ENCODE data around the gene IL4I1.
A peak's percentile ranks its signal among the peaks of the same experiment; 100 is the strongest.

The IL4I1 gene

DNA sequence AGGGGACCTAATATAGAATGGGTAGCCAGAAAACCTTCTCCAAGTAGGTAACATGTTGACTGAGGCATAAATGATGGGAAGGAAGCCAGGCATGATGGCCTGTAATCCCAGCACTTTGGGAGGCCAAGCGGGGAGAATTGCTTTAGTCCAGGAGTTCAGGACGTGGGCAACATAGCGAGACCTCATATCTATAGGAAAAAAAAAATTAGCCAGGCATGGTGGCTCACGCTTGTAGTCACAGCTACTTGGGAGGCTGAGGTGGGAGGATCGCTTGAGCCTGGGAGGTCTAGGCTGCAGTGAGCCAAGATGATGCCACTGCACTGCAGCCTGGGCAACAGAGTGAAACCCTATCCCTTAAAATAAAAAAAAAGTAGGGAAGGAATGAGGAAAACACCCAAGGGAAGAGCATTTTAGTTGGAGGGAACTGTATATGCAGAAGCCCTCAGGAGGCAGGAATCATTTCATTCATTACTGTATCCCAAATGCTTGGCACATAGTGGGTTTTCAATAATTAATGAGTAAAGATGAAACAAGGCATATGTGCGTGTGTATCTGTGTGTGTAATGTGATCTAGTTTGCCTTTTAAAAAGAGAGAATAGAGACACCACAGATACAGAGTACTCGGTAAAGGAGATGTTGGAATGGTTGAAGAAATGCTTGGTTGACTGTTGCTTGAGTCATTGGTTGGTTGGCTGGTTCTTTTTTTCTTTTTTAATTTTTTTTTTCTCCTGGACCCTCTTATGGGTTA lies 34.8 kb upstream of the IL4I1 start:
- Mint-ChIP-seq H3K4me1 (peaks cover 19% of the 10 kb centered on the region), H3K27ac (no peak overlapping the region), H3K4me3 (peak overlapping the region in 2 of 3 experiments; percentile 32 to 60), H3K9me3 (no peaks in the 10 kb centered on the region), H3K36me3 (ENCODE audit: low read depth) (peaks cover 31% of the 10 kb centered on the region), H3K27me3 (ENCODE audit: low read depth) (no peaks in the 10 kb centered on the region)
- TF ChIP-seq, protein P1, sequence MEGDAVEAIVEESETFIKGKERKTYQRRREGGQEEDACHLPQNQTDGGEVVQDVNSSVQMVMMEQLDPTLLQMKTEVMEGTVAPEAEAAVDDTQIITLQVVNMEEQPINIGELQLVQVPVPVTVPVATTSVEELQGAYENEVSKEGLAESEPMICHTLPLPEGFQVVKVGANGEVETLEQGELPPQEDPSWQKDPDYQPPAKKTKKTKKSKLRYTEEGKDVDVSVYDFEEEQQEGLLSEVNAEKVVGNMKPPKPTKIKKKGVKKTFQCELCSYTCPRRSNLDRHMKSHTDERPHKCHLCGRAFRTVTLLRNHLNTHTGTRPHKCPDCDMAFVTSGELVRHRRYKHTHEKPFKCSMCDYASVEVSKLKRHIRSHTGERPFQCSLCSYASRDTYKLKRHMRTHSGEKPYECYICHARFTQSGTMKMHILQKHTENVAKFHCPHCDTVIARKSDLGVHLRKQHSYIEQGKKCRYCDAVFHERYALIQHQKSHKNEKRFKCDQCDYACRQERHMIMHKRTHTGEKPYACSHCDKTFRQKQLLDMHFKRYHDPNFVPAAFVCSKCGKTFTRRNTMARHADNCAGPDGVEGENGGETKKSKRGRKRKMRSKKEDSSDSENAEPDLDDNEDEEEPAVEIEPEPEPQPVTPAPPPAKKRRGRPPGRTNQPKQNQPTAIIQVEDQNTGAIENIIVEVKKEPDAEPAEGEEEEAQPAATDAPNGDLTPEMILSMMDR (IDR thresholded peaks at IDR 0.05; ENCODE audit: unreplicated experiment in 3 of 3): no peak

DNA sequence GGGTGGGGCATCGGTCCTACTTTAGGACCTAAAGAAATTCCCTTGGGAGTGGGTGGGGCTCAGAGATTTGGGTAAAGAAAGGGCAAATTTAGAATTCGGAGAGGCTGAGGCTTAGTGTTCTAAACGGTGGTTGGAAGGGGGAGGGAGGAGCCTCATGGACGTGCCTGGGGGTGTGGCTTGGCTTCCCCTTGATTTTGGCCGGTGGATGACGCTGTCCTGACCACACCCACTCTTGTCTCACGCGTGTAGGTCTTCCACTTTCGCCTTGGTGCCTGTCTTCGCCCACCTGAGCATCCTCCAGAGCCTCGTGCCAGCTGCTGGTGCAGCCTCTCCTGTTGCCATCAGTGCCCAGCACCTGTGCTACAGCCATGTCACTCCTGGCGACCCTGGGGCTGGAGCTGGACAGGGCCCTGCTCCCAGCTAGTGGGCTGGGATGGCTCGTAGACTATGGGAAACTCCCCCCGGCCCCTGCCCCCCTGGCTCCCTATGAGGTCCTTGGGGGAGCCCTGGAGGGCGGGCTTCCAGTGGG lies 33.9 kb upstream of the IL4I1 start:
- Mint-ChIP-seq H3K36me3 (ENCODE audit: low read depth) (peaks cover 36% of the 10 kb centered on the region), H3K9me3 (no peaks in the 10 kb centered on the region), H3K4me3 (peak overlapping the region; percentile 90 to 95 (median 95)), H3K4me1 (peaks cover 20% of the 10 kb centered on the region), H3K27me3 (ENCODE audit: low read depth) (no peaks in the 10 kb centered on the region), H3K27ac (peak overlapping the region in 2 of 3 experiments; percentile 94 to 96)
- TF ChIP-seq, protein P1 (IDR thresholded peaks at IDR 0.05; ENCODE audit: unreplicated experiment in 3 of 3): no peak

DNA sequence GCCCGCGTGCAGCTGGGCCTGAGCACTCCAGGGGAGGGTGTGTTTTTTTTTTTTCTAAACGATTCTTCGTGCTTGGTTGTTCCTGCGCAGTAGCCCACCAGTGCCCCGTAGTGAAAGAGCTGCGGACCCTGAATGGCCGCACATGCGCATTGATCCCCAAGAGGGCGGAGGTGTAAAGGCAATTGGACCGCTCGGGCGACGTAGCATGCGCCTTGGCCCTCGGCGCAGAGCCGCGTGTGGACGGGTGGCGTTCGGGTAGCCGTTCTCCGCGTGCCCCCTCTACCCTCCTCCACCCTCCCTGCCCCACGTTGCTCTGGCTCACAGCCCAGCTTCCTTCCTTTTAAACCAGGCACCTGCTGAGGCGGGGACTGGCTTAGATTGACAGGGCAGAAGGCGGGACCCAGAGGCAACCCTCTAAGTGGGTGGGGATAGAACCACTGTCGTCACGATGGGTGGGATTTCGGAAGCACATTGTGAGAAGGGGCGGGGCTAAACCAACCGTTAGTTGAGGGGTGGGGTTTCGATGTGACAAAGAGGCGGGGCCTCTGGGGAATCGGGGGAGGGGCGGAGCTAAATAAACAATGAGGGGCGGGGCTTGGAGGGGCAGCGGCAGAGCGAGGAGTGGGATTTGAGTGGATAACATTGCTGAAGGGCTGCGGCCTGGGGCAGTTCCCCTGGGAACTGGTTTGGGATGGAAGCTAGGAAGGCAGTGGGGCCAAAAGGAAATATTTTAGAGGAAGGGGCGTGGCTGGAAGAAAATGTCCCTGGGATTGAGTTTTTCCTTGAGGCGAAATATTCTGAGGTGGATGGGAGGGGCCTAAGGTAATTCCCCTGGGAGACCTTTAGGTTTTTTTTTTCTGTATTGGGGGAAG lies 33.2 kb upstream of the IL4I1 start:
- no peaks in the 10 kb centered on the region for H3K27me3 Mint-ChIP-seq (ENCODE audit: low read depth)
- TF ChIP-seq, protein P1 (IDR thresholded peaks at IDR 0.05; ENCODE audit: unreplicated experiment in 3 of 3): peak in 1 of 3 experiments; percentile 21
- peaks cover 24% of the 10 kb centered on the region for H3K4me1 Mint-ChIP-seq
- peak overlapping the region; percentile 94 to 98 (median 96) for H3K27ac Mint-ChIP-seq
- peaks cover 41% of the 10 kb centered on the region for H3K36me3 Mint-ChIP-seq (ENCODE audit: low read depth)
- H3K4me3 Mint-ChIP-seq: peak overlapping the region; percentile 90 to 95 (median 95)
- H3K9me3 Mint-ChIP-seq: no peaks in the 10 kb centered on the region

DNA sequence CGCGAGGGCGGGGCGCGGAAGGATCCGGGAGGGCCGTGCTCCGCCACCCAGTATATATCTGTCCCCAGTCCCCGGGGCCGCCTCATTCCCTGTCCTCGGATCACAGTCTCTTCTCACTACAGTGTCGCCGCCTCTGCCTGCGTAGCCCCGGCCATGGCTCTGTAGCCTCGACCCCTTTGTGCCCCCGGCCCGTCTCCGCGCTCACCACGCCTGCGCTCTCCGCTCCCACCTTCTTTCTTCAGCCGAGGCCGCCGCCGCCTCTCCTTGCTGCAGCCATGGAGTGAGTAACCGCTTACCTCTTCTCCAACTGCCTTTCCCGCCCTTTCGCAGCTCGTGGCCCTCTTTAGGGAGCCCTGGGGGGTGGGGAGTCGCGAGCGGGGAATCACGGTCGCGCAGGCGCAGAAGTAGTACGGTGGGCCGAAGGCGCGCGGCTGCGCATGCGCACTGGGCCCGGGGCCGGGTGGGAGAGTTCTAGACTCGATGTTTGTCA lies 32.5 kb upstream of the IL4I1 start, which contains the start of the genes ATF5 and NUP62:
ATF5 (plus strand) TSS at position 85 of the 490 bp plus-strand sequence. CDS start 1,646 bp downstream, outside the sequence.
NUP62 (minus strand) TSS at position 384 of the 490 bp plus-strand sequence. CDS start 19,697 bp downstream, outside the sequence.
- H3K4me1 Mint-ChIP-seq: peaks cover 28% of the 10 kb centered on the region
- H3K27ac Mint-ChIP-seq: peak within 1 kb of the TSS; percentile 94 to 98 (median 96)
- no peaks in the 10 kb centered on the region for H3K9me3 Mint-ChIP-seq
- TF ChIP-seq, protein P1 (IDR thresholded peaks at IDR 0.05; ENCODE audit: unreplicated experiment in 3 of 3): no peak
- H3K4me3 Mint-ChIP-seq: peak within 1 kb of the TSS; percentile 90 to 95 (median 95)
- H3K27me3 Mint-ChIP-seq (ENCODE audit: low read depth): no peaks in the 10 kb centered on the region
- peaks cover 44% of the 10 kb centered on the region for H3K36me3 Mint-ChIP-seq (ENCODE audit: low read depth)

DNA sequence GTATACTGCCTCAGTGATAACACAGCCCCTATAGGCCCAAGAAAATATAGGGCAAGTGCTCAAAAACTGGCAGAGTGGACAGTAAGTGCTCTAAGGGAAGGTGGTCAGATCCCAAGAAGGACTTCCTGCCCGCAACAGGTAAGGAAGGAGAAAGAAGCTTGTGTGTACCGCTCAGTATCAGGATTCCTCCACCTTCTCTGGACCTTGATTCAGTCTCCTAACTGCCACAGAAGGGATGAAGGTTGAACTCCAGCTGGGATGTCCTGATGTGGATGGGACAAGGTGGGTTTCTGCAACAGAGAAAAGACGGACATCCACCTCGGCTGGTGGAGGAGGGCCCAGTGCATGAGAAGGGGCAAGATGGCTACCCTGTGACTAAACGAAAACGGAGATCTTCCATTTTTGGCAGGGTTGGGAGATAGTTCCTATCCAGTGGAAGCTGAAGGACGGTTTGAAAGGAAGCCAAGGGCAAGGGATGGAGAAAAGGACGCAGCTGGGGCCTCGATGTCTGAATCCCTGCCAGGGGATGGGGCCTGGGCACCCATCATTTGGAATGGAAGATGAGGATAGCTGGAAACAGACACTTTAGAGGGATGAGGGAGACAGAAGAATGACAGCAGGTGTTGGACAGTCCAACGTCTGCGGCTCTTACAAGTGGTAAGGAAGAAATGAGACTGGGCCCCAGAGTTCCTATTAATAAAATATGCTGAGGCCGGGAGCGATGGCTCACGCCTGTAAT lies 31.0 kb upstream of the IL4I1 start:
- H3K27ac Mint-ChIP-seq: peak overlapping the region; percentile 94 to 98 (median 96)
- H3K36me3 Mint-ChIP-seq (ENCODE audit: low read depth): peaks cover 43% of the 10 kb centered on the region
- TF ChIP-seq, protein P1 (IDR thresholded peaks at IDR 0.05; ENCODE audit: unreplicated experiment in 3 of 3): no peak
- peak overlapping the region; percentile 90 to 95 (median 95) for H3K4me3 Mint-ChIP-seq
- H3K9me3 Mint-ChIP-seq: no peaks in the 10 kb centered on the region
- H3K27me3 Mint-ChIP-seq (ENCODE audit: low read depth): no peaks in the 10 kb centered on the region
- H3K4me1 Mint-ChIP-seq: peaks cover 39% of the 10 kb centered on the region
